Psoas muscle (tissue), 8 donors: ENCODE results near the gene GRB10. TPM values are rescaled to one million over a fixed set of nuclear protein-coding genes. Genes with fewer than 3 reads are reported as not detected.

Experiments
- ATAC-seq, 4 donors: fragments of 200-7000 bp; cut with Tn5 transposase; one replicate each; pipeline ENCODE4 v1.9.1; 2020; ENCODE audit warnings: moderate library complexity in 3 of 4, mild to moderate bottlenecking in 2 of 4
- DNase-seq, 2 donors: peaks; one replicate each; pipeline ENCODE4 v3.0.0-alpha.2; 2020
- H3K27ac ChIP-seq: fragments of 200-600 bp; one replicate; pipeline ENCODE4 v1.8.0; 2022
- H3K27me3 ChIP-seq, 3 donors: fragments of 200-600 bp in 1 of 3; one replicate each; pipeline versions ENCODE4 v1.6.1 to v1.8.0; 2013 to 2022; ENCODE audit warnings: low read length in 2 of 3, mild to moderate bottlenecking in 2 of 3, moderate library complexity in 1 of 3; ENCODE audit not compliant: insufficient read depth in 3 of 3
- H3K36me3 ChIP-seq, 2 donors: fragments of 200-600 bp in 1 of 2; one replicate each; pipeline versions ENCODE4 v1.6.1 to v1.8.0; 2013 to 2022; ENCODE audit warnings: low read depth in 1 of 2, mild to moderate bottlenecking in 1 of 2, moderate library complexity in 1 of 2; ENCODE audit not compliant: insufficient read depth in 1 of 2
- H3K4me1 ChIP-seq: fragments of 200-600 bp; one replicate; pipeline ENCODE4 v1.8.0; 2022
- H3K4me3 ChIP-seq: fragments of 200-600 bp; one replicate; pipeline ENCODE4 v1.8.0; 2022; ENCODE audit warnings: mild to moderate bottlenecking
- H3K9me3 ChIP-seq: fragments of 200-600 bp; one replicate; pipeline ENCODE4 v1.8.0; 2022
- CTCF ChIP-seq: fragments of 200-600 bp; IDR thresholded peaks from one replicate; pipeline ENCODE4 v1.8.0; 2022; ENCODE audit warnings: antibody characterized with exemption
- WGBS, 3 donors: extraction: QIAGEN DNeasy Blood & Tissue Kit; methylation state at CpG; one replicate each; pipeline versions ENCODE4 v1.1.6 to v1.1.7; 2013; 5-methylcytosine and 5-hydroxymethylcytosine counted together
- intact Hi-C, 2 donors: fragments of 100-400 bp; cut with DNase I; formaldehyde crosslinking; loops; one replicate each; pipeline versions ENCODE4 v1.11.0 to v1.14.2; 2022
- polyA plus RNA-seq, 3 donors: library from polyadenylated mRNA; stranded (reverse); fragments of 200-250 nt; gene quantifications; one replicate each; pipeline ENCODE4 v1.2.3, GENCODE V29; 2013
- total RNA-seq, 4 donors: library from RNA; stranded (reverse); fragmentation: NEBNext Ultra II Directional in 2 of 4; extraction: Animal tissue kit (Norgen Biotek cat#: 25700) in 2 of 4; gene quantifications; one replicate each; pipeline versions ENCODE4 v1.2.1 to v1.2.4, GENCODE V29; 2021 to 2023
- donor health status: healthy with polysubstance abuse.
- donor health status: DM: no; HTN: no; CAD: no; lungs with moderate emphysema.
- donor health status: Bipolar disorder and iron deficiency.
- donor health status: healthy.
- donor health status: DM: yes; HTN: yes; CAD: no.
- donor health status: DM: no; HTN: no; CAD: no.
- donor health status: DM: no; HTN: no; CAD: no.
- donor health status: DM: yes; HTN: yes; CAD: no.

The GRB10 gene
- total and polyA plus RNA-seq, 7 donors: 25.8 to 72.7 (median 53.0) TPM

- Histone ChIP-seq H3K4me3 (no peak overlapping the region), H3K4me1 (no peaks in the 10 kb centered on the region), H3K27me3 (no peaks in the 10 kb centered on the region), H3K36me3 (peaks cover 7 to 68% of the 10 kb centered on the region in 2 donors), H3K27ac (no peak overlapping the region), H3K9me3 (no peaks in the 10 kb centered on the region)
- intact Hi-C loops: loop anchor here in 1 of 2 donors (10.0 kb wide), 1 partner anchor 532 kb away; no protein-coding TSS in a partner anchor
- 95 to 98% (median 95%) methylated on average over 5 of the region's 5 CpGs for WGBS, 3 donors
- ATAC-seq: no peak
- no peak for DNase-seq
- TF ChIP-seq CTCF: no peak
Observed at GRCh38 chr7:50612704-50613103, 170.0 kb downstream of the GRB10 start.

GRCh38 chr7:50610521-50611277 is 172.0 kb downstream of the GRB10 start:
- 68 to 84% (median 71%) methylated on average over 6 of the region's 6 CpGs for WGBS, 3 donors
- Histone ChIP-seq H3K36me3 (peaks cover 12 to 68% of the 10 kb centered on the region in 2 donors), H3K27me3 (no peaks in the 10 kb centered on the region), H3K27ac (no peak overlapping the region), H3K4me3 (no peak overlapping the region), H3K4me1 (no peaks in the 10 kb centered on the region), H3K9me3 (no peaks in the 10 kb centered on the region)
- ATAC-seq (no peak), DNase-seq (no peak)
- TF ChIP-seq CTCF: no peak
- intact Hi-C loops: loop anchor here in 1 of 2 donors (10.0 kb wide), 1 partner anchor 534 kb away; no protein-coding TSS in a partner anchor

GRCh38 chr7:50608196-50608906 is 174.3 kb downstream of the GRB10 start:
- WGBS, 3 donors: 79 to 84% (median 82%) methylated on average over 9 of the region's 9 CpGs
- intact Hi-C loops: no loop called here
- Histone ChIP-seq H3K4me3 (no peak overlapping the region), H3K27me3 (no peaks in the 10 kb centered on the region), H3K9me3 (no peaks in the 10 kb centered on the region), H3K4me1 (no peaks in the 10 kb centered on the region), H3K36me3 (peaks cover 10 to 73% of the 10 kb centered on the region in 2 donors), H3K27ac (peak overlapping the region; percentile 70)
- no peak for ATAC-seq
- no peak for TF ChIP-seq CTCF
- no peak for DNase-seq

GRCh38 chr7:50607524-50608125 is 175.1 kb downstream of the GRB10 start:
- no peak for TF ChIP-seq CTCF
- peak overlapping the region; percentile 70 for H3K27ac ChIP-seq
- ATAC-seq (peak; percentile 79 to 90 (median 86)), DNase-seq (peak in 1 of 2 donors; percentile 71)
- no peaks in the 10 kb centered on the region for H3K9me3 ChIP-seq
- no peaks in the 10 kb centered on the region for H3K27me3 ChIP-seq
- intact Hi-C loops: no loop called here
- peaks cover 10 to 73% of the 10 kb centered on the region in 2 donors for H3K36me3 ChIP-seq
- 27 to 51% (median 37%) methylated on average over 6 of the region's 6 CpGs for WGBS, 3 donors
- H3K4me1 ChIP-seq: no peaks in the 10 kb centered on the region
- H3K4me3 ChIP-seq: no peak overlapping the region
